ENCODE data around the gene UBE2D2. TPM values are rescaled to one million over a fixed set of nuclear protein-coding genes. Genes with fewer than 3 reads are reported as not detected.

The UBE2D2 gene
- total RNA-seq, 4 donors from 2014 or later, result 86.9 to 104 (median 91.5) TPM

- Histone ChIP-seq H3K9me3 (no peaks in the 10 kb centered on the region), H3K4me3 (no peak overlapping the region), H3K27ac (replicated peaks in 1 of 4) (no peak overlapping the region), H3K27me3 (peaks cover 0 to 9% (median 0%) of the 10 kb centered on the region in 4 donors), H3K36me3 (no peaks in the 10 kb centered on the region), H3K4me1 (peaks cover 19 to 38% (median 28%) of the 10 kb centered on the region in 4 donors)
- WGBS, result 100% methylated on average over 3 of the region's 3 CpGs
- TF ChIP-seq POLR2AphosphoS5 (IDR thresholded peaks at IDR 0.05), result no peak
- no peak for TF ChIP-seq POLR2A (IDR thresholded peaks at IDR 0.05; ENCODE audit: low read depth)
- TF ChIP-seq CTCF (IDR thresholded peaks at IDR 0.05), result no peak
- TF ChIP-seq EP300 (IDR thresholded peaks at IDR 0.05), result no peak
- intact Hi-C loops (cut with DNase I), result no loop called here
- no peak for DNase-seq (ENCODE audit: extremely low spot score)
These were observed 83.7 kb downstream of the UBE2D2 start for GRCh38 chr5:139644646-139645429.

- no peaks in the 10 kb centered on the region for H3K36me3 ChIP-seq
- no peaks in the 10 kb centered on the region for H3K9me3 ChIP-seq
- intact Hi-C loops (cut with DNase I), result no loop called here
- no peak overlapping the region for H3K4me3 ChIP-seq
- 100% methylated on average over 3 of the region's 3 CpGs for WGBS
- H3K4me1 ChIP-seq, result peaks cover 22 to 44% (median 34%) of the 10 kb centered on the region in 4 donors
- no peak overlapping the region for H3K27ac ChIP-seq (replicated peaks in 1 of 4)
- DNase-seq (ENCODE audit: extremely low spot score), result no peak
- TF ChIP-seq EP300 (IDR thresholded peaks at IDR 0.05) (no peak), CTCF (IDR thresholded peaks at IDR 0.05) (no peak), POLR2AphosphoS5 (IDR thresholded peaks at IDR 0.05) (no peak), POLR2A (IDR thresholded peaks at IDR 0.05; ENCODE audit: low read depth) (no peak)
- peaks cover 0 to 15% (median 0%) of the 10 kb centered on the region in 4 donors for H3K27me3 ChIP-seq
These were observed 84.3 kb downstream of the UBE2D2 start for GRCh38 chr5:139645430-139645871.

GRCh38 chr5:139646111-139646510 lies 85.0 kb downstream of the UBE2D2 start:
- no peak for TF ChIP-seq EP300 (IDR thresholded peaks at IDR 0.05)
- TF ChIP-seq POLR2AphosphoS5 (IDR thresholded peaks at IDR 0.05), result no peak
- TF ChIP-seq CTCF (IDR thresholded peaks at IDR 0.05), result no peak
- no peak for TF ChIP-seq POLR2A (IDR thresholded peaks at IDR 0.05; ENCODE audit: low read depth)
- peaks cover 0 to 20% (median 0%) of the 10 kb centered on the region in 4 donors for H3K27me3 ChIP-seq
- intact Hi-C loops (cut with DNase I), result no loop called here
- no peak for DNase-seq (ENCODE audit: extremely low spot score)
- 89% methylated on average over 3 of the region's 3 CpGs for WGBS
- peaks cover 29 to 50% (median 41%) of the 10 kb centered on the region in 4 donors for H3K4me1 ChIP-seq
- H3K27ac ChIP-seq (replicated peaks in 1 of 4), result no peak overlapping the region
- no peaks in the 10 kb centered on the region for H3K36me3 ChIP-seq
- H3K9me3 ChIP-seq, result no peaks in the 10 kb centered on the region
- H3K4me3 ChIP-seq, result no peak overlapping the region

- no peak overlapping the region for H3K27ac ChIP-seq (replicated peaks in 1 of 4)
These were observed 85.9 kb downstream of the UBE2D2 start for GRCh38 chr5:139646912-139647505.

More at GRCh38 chr5:139646912-139647505, 85.9 kb downstream of the UBE2D2 start:
- Histone ChIP-seq H3K36me3 (no peaks in the 10 kb centered on the region), H3K9me3 (no peaks in the 10 kb centered on the region), H3K27me3 (peaks cover 0 to 23% (median 0%) of the 10 kb centered on the region in 4 donors), H3K4me1 (peaks cover 38 to 59% (median 50%) of the 10 kb centered on the region in 4 donors), H3K4me3 (peak overlapping the region; percentile 44 to 92 (median 88))
- 48% methylated on average over 8 of the region's 25 CpGs for WGBS
- intact Hi-C loops (cut with DNase I), result no loop called here
- DNase-seq (ENCODE audit: extremely low spot score), result no peak
- TF ChIP-seq POLR2A (IDR thresholded peaks at IDR 0.05; ENCODE audit: low read depth) (no peak), CTCF (IDR thresholded peaks at IDR 0.05) (no peak), POLR2AphosphoS5 (IDR thresholded peaks at IDR 0.05) (no peak), EP300 (IDR thresholded peaks at IDR 0.05) (no peak)

All from esophagus muscularis mucosa (tissue), 4 donors.